C4-2B (cell line): ENCODE results near the gene NPIPA1.
"Not testable (repeated sequence)": the region's sequence is repeated elsewhere in the genome, so short reads cannot be mapped to it uniquely, and the experiment has no call there.

Experiments
- CTCF ChIP-seq: fragments of 450-650 bp; conservative IDR thresholded peaks from 2 replicates; pipeline ENCODE4 v1.5.1; 2017; ENCODE audit warnings: mild to moderate bottlenecking
- ZFX ChIP-seq: fragments of 450-650 bp; IDR thresholded peaks from 2 replicates; pipeline ENCODE4 v1.6.1; 2017

DNA sequence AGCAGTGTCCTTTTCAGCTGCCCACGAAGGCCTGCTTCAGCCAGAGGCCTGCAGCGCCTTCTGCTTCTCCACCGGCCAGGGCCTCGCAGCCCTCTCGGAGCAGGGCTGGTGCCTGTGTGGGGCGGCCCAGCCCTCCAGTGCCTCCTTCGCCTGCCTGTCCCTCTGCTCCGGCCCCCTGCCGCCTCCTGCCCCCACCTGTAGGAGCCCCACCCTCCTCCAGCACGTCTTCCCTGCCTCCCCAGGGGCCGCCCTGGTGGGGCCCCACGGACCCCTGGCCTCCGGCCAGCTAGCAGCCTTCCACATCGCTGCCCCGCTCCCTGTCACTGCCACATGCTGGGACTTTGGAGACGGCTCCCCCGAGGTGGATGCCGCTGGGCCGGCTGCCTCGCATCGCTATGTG, 18.7 kb upstream of the NPIPA1 start:
- TF ChIP-seq CTCF, ZFX: not testable (repeated sequence)
